BE2C (cell line): ENCODE results near the gene FOXO1.

Experiments used
- DNase-seq: peaks from one replicate; pipeline ENCODE4 v3.0.0-alpha.2; 2020
- H3K27me3 ChIP-seq: fragments of 250-450 bp; sonication (Bioruptor Pico); 2 replicates; pipeline ENCODE4 v1.5.1; 2020; ENCODE audit warnings: mild to moderate bottlenecking
- H3K36me3 ChIP-seq: fragments of 250-450 bp; sonication (Bioruptor Pico); 2 replicates; pipeline ENCODE4 v1.5.1; 2020; ENCODE audit warnings: mild to moderate bottlenecking
- H3K4me1 ChIP-seq: fragments of 250-450 bp; sonication (Bioruptor Pico); 2 replicates; pipeline ENCODE4 v1.5.1; 2020
- H3K4me3 ChIP-seq: 2 replicates; pipeline ENCODE4 v1.5.1; 2011; ENCODE audit warnings: low read depth, low read length
- H3K9me3 ChIP-seq: fragments of 250-450 bp; sonication (Bioruptor Pico); 2 replicates; pipeline ENCODE4 v1.5.1; 2020
- CTCF ChIP-seq: IDR thresholded peaks from 2 replicates; pipeline ENCODE4 v1.5.1; 2012; ENCODE audit warnings: mild to moderate bottlenecking, low read depth, low read length

Gene FOXO1

GRCh38 chr13:40662866-40663265, 3.6 kb downstream of the FOXO1 start:
- no peak for DNase-seq
- no peak for TF ChIP-seq CTCF
- no peak overlapping the region for H3K4me3 ChIP-seq

GRCh38 chr13:40661875-40662665, 4.4 kb downstream of the FOXO1 start:
- Histone ChIP-seq H3K9me3 (no peaks in the 10 kb centered on the region), H3K4me1 (no peaks in the 10 kb centered on the region)
- no peak for TF ChIP-seq CTCF

More at GRCh38 chr13:40662866-40663265, 3.6 kb downstream of the FOXO1 start:
- Histone ChIP-seq H3K27me3 (peaks cover 44% of the 10 kb centered on the region), H3K9me3 (no peaks in the 10 kb centered on the region), H3K36me3 (no peaks in the 10 kb centered on the region), H3K4me1 (no peaks in the 10 kb centered on the region)

GRCh38 chr13:40660692-40661091, 5.7 kb downstream of the FOXO1 start:
- H3K4me1 ChIP-seq = no peaks in the 10 kb centered on the region
- no peak for TF ChIP-seq CTCF
- no peaks in the 10 kb centered on the region for H3K36me3 ChIP-seq
- H3K9me3 ChIP-seq = no peaks in the 10 kb centered on the region
- no peak overlapping the region for H3K4me3 ChIP-seq
- peaks cover 31% of the 10 kb centered on the region for H3K27me3 ChIP-seq
- no peak for DNase-seq

More at GRCh38 chr13:40661875-40662665, 4.4 kb downstream of the FOXO1 start:
- Histone ChIP-seq H3K36me3 (no peaks in the 10 kb centered on the region), H3K27me3 (peaks cover 38% of the 10 kb centered on the region), H3K4me3 (no peak overlapping the region)
- no peak for DNase-seq

- H3K27me3 ChIP-seq = peaks cover 26% of the 10 kb centered on the region
- H3K4me3 ChIP-seq = no peak overlapping the region
- no peaks in the 10 kb centered on the region for H3K9me3 ChIP-seq
- DNase-seq = no peak
- H3K36me3 ChIP-seq = no peaks in the 10 kb centered on the region
- no peak for TF ChIP-seq CTCF
- H3K4me1 ChIP-seq = no peaks in the 10 kb centered on the region
Observed at GRCh38 chr13:40660141-40660664, 6.2 kb downstream of the FOXO1 start.

- H3K4me1 ChIP-seq = no peaks in the 10 kb centered on the region
- peaks cover 6% of the 10 kb centered on the region; the same call in 1 of the 2 replicates for H3K27me3 ChIP-seq
- no peaks in the 10 kb centered on the region for H3K9me3 ChIP-seq
- no peaks in the 10 kb centered on the region for H3K36me3 ChIP-seq
- TF ChIP-seq CTCF = no peak
- DNase-seq = no peak
- H3K4me3 ChIP-seq = no peak overlapping the region
Observed at GRCh38 chr13:40657951-40658350, 8.5 kb downstream of the FOXO1 start.

- DNase-seq = no peak
- H3K9me3 ChIP-seq = no peaks in the 10 kb centered on the region
- no peaks in the 10 kb centered on the region for H3K36me3 ChIP-seq
- no peak for TF ChIP-seq CTCF
- H3K4me1 ChIP-seq = no peaks in the 10 kb centered on the region
- peaks cover 2% of the 10 kb centered on the region; the same call in 1 of the 2 replicates for H3K27me3 ChIP-seq
- H3K4me3 ChIP-seq = no peak overlapping the region
Observed at GRCh38 chr13:40657307-40657706, 9.1 kb downstream of the FOXO1 start.
